GM12878 (cell line): ENCODE results near the gene BMP8B. TPM values are rescaled to one million over a fixed set of nuclear protein-coding genes. Genes with fewer than 3 reads are reported as not detected.

Experiments
- ATAC-seq: fragments of 200-7000 bp; cut with Tn5 transposase; 3 replicates; pipeline ENCODE4 v1.9.1; 2020; ENCODE audit warnings: mild to moderate bottlenecking, moderate library complexity
- BruUV-seq: library from RNA; stranded (reverse); fragments of 400-500 nt; replicated peaks from 2 replicates; lab custom pipeline; 2021; lab: Mats Ljungman, UMichigan
- CTCF ChIA-PET: fragments of 300-600 bp; sonication (Branson Sonifier 250); formaldehyde crosslinking; extraction: SDS; loops from one replicate; lab custom pipeline; 2021; ENCODE audit warnings: inconsistent platforms; lab: Yijun Ruan, JAX
- POLR2A ChIA-PET: fragments of 350-600 bp; formaldehyde crosslinking; extraction: SDS; loops from one replicate; lab custom pipeline; 2021; ENCODE audit warnings: inconsistent platforms; lab: Charles Lee
- RAD21 ChIA-PET: fragments of 300-600 bp; sonication (Branson Sonifier 250); formaldehyde crosslinking; loops from one replicate; lab custom pipeline; 2023; ENCODE audit warnings: antibody characterized with exemption; ENCODE audit not compliant: unreplicated experiment; lab: Charles Lee
- SMC1A ChIA-PET: fragments of 300-600 bp; sonication (Branson Sonifier 250); formaldehyde crosslinking; loops from one replicate; lab custom pipeline; 2023; ENCODE audit not compliant: unreplicated experiment, uncharacterized antibody; lab: Charles Lee
- DNase-seq: peaks from one replicate; pipeline ENCODE4 v3.0.0-alpha.2; 2011; ENCODE audit warnings: low read depth, low spot score
- FAIRE-seq: peaks from 3 replicates; lab custom pipeline; 2011; peaks lifted over from hg19 to GRCh38; lab: Jason Lieb, UNC
- H2AFZ ChIP-seq: 2 replicates; pipeline ENCODE4 v1.6.0; 2011; ENCODE audit warnings: low read depth, low read length, control low read depth; ENCODE audit not compliant: control insufficient read depth
- H3K27ac ChIP-seq: 2 replicates; pipeline ENCODE4 v1.5.1; 2011; ENCODE audit warnings: control low read depth; ENCODE audit not compliant: control insufficient read depth, insufficient read depth
- H3K27me3 ChIP-seq, 2 experiments: replicated peaks in 1 of 2; 2 replicates each; pipeline versions ENCODE4 v1.6.0 to v1.6.1; 2011; ENCODE audit warnings: low read length in 1 of 2; ENCODE audit not compliant: control insufficient read depth in 2 of 2, insufficient read depth in 2 of 2
- H3K36me3 ChIP-seq, 2 experiments: 2 replicates each; pipeline ENCODE4 v1.5.1; 2011; ENCODE audit warnings: low read length in 1 of 2; ENCODE audit not compliant: control insufficient read depth in 2 of 2, insufficient read depth in 2 of 2
- H3K4me1 ChIP-seq: 2 replicates; pipeline ENCODE4 v1.6.1; 2011; ENCODE audit warnings: mild to moderate bottlenecking, low read length, moderate library complexity, mixed read lengths; ENCODE audit not compliant: control insufficient read depth, insufficient read depth
- H3K4me2 ChIP-seq: 2 replicates; pipeline ENCODE4 v1.6.0; 2011; ENCODE audit warnings: control low read depth; ENCODE audit not compliant: control insufficient read depth, insufficient read depth
- H3K4me3 ChIP-seq: fragments of 200-600 bp; sonication (generic); 2 replicates; pipeline ENCODE4 v1.5.1; 2016
- H3K79me2 ChIP-seq: 2 replicates; pipeline ENCODE4 v1.6.0; 2011; ENCODE audit warnings: low read length; ENCODE audit not compliant: control insufficient read depth, insufficient read depth
- H3K9ac ChIP-seq: 2 replicates; pipeline ENCODE4 v1.8.0; 2011; ENCODE audit warnings: low read length, control low read depth, mixed read lengths; ENCODE audit not compliant: control insufficient read depth, insufficient read depth
- H3K9me3 ChIP-seq: replicated peaks from 3 replicates; pipeline ENCODE4 v1.5.1; 2011; ENCODE audit warnings: mild to moderate bottlenecking, low read length; ENCODE audit not compliant: control insufficient read depth, insufficient read depth
- H4K20me1 ChIP-seq: 2 replicates; pipeline ENCODE4 v1.6.0; 2011; ENCODE audit not compliant: control insufficient read depth, insufficient read depth
- CHD2 ChIP-seq: IDR thresholded peaks from 2 replicates; pipeline ENCODE4 v1.6.1; 2011; ENCODE audit warnings: low read depth, low read length, improper control_type of control experiment, borderline replicate concordance
- KDM1A ChIP-seq: fragments of 200-600 bp; sonication (generic); IDR thresholded peaks from 2 replicates; pipeline ENCODE4 v1.6.1; 2016; ENCODE audit warnings: borderline replicate concordance
- PBX3 ChIP-seq: IDR thresholded peaks from 2 replicates; pipeline ENCODE4 v1.6.1; 2011; ENCODE audit warnings: mild to moderate bottlenecking, low read depth, low read length, moderate library complexity; ENCODE audit not compliant: insufficient replicate concordance
- RAD21 ChIP-seq: IDR thresholded peaks from 2 replicates; pipeline ENCODE4 v1.6.1; 2011; ENCODE audit warnings: mild to moderate bottlenecking, low read depth, low read length, moderate library complexity; ENCODE audit not compliant: insufficient read depth
- SMAD5 ChIP-seq: IDR thresholded peaks from 2 replicates; pipeline ENCODE4 v1.6.1; 2016; ENCODE audit warnings: antibody characterized with exemption, low read depth
- ZNF384 ChIP-seq: IDR thresholded peaks from 2 replicates; pipeline ENCODE4 v1.6.1; 2012; ENCODE audit warnings: low read depth, mild to moderate bottlenecking, low read length, improper control_type of control experiment, borderline replicate concordance
- WGBS: methylation state at CpG from one replicate; pipeline ENCODE4 v1.1.6; 2016; ENCODE audit warnings: low lambda C conversion rate; ENCODE audit not compliant: insufficient replicate concordance, insufficient coverage; ENCODE audit errors: missing lambda C conversion rate; 5-methylcytosine and 5-hydroxymethylcytosine counted together
- in situ Hi-C: fragments of 300-500 bp; cut with MboI; formaldehyde crosslinking; loops from 9 replicates; pipeline ENCODE4 v1.14.3; 2018; ENCODE audit warnings: mixed read lengths
- intact Hi-C: fragments of 100-400 bp; cut with micrococcal nuclease; formaldehyde crosslinking; loops from one replicate; pipeline ENCODE4 v1.14.2; 2022; ENCODE audit not compliant: unreplicated experiment
- polyA plus RNA-seq, 11 experiments: library from polyadenylated mRNA; depleted of rRNA in 4 of 11; unstranded in 6 of 11; stranded (reverse) in 5 of 11; fragments of >200 nt; fragmentation: Nextera tagmentation in 4 of 11; fragmentation: Illumina TruSeq in 1 of 11; extraction: Ambion mirVana in 4 of 11; extraction: Trizol in 1 of 11; gene quantifications; 1 replicate in 1 of 11; 2 replicates in 10 of 11; pipeline versions ENCODE4 v1.2.1 to v1.2.3, GENCODE V29; 2011 to 2016; ENCODE audit warnings: inconsistent platforms in 2 of 11, missing spikeins in 2 of 11, low read depth in 1 of 11
- total RNA-seq, 4 experiments: library from RNA; depleted of rRNA in 3 of 4; stranded (reverse); fragments of >200 nt in 3 of 4; fragmentation: Illumina TruSeq in 1 of 4; extraction: Trizol in 1 of 4; gene quantifications; 2 replicates each; pipeline versions ENCODE4 v1.2.1 to v1.2.3, GENCODE V29; 2013 to 2021

Gene BMP8B
- total and polyA plus RNA-seq, 10 of the 15 experiments (the other 5 are each of a cell fraction or from before 2014, with no cell fraction given), result 0.09 to 1.2 (median 0.52) TPM

GRCh38 chr1:39833121-39833520 lies 44.5 kb upstream of the BMP8B start:
- Histone ChIP-seq H3K27me3 (no peaks in the 10 kb centered on the region), H3K36me3 (peaks cover 0 to 4% of the 10 kb centered on the region in 2 experiments; a peak in 1 of 4 replicates), H3K27ac (no peak overlapping the region), H3K4me2 (no peak overlapping the region), H2AFZ (no peak overlapping the region), H4K20me1 (no peaks in the 10 kb centered on the region), H3K9ac (no peak overlapping the region), H3K9me3 (no peaks in the 10 kb centered on the region), H3K79me2 (no peaks in the 10 kb centered on the region)
- BruUV-seq, result no TSS peak
- CTCF ChIA-PET, result interaction anchor here (0.7 to 2.4 kb wide), 2 partner anchors 69 to 200 kb away, joined by 3 to 7 read pairs; no protein-coding TSS in a partner anchor
- no peak for DNase-seq
- ATAC-seq, result no peak
- TF ChIP-seq KDM1A, result no peak
- TF ChIP-seq CHD2, result no peak
- no peak for TF ChIP-seq RAD21
- TF ChIP-seq PBX3, result no peak
- no peak for TF ChIP-seq SMAD5
- no peak for TF ChIP-seq ZNF384
- TF ChIP-seq, all 136 proteins: peak for 0
- ChIA-PET POLR2A (no interaction called here), RAD21 (interaction anchor here (1.1 to 1.6 kb wide), 2 partner anchors 45 to 69 kb away, joined by 3 to 5 read pairs; partner anchors contain the start of gene MYCL), SMC1A (interaction anchor here (0.9 to 1.0 kb wide), 3 partner anchors 12 to 139 kb away, joined by 3 read pairs; no protein-coding TSS in a partner anchor)
- in situ Hi-C loops, result no loop called here
- WGBS, result 73% methylated on average over 2 of the region's 2 CpGs
- no peak overlapping the region for H3K4me3 ChIP-seq
- FAIRE-seq, result no peak
- intact Hi-C loops, result no loop called here
- no peaks in the 10 kb centered on the region for H3K4me1 ChIP-seq
